ENCODE measurements around the gene NMRAL1.

DNA sequence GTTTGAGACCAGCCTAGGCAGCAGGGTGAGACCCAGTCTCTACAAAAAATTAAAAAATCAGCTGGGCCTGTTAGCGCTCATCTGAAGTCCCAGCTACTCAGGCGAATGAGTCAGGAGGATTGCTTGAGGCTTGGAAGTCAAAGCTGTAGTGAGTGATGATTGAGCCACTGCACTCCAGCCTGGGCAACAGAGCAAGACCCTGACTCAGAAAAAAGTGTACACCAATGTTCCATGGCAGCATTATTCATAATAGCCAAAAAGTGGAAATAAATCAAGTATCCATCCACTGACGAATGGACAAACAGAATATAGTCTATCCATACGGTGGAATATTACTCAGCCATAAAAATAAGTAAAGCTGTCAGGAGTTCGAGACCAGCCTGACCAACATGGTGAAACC lies 2.6 kb downstream of the NMRAL1 start:
- TF ChIP-seq, protein P1, sequence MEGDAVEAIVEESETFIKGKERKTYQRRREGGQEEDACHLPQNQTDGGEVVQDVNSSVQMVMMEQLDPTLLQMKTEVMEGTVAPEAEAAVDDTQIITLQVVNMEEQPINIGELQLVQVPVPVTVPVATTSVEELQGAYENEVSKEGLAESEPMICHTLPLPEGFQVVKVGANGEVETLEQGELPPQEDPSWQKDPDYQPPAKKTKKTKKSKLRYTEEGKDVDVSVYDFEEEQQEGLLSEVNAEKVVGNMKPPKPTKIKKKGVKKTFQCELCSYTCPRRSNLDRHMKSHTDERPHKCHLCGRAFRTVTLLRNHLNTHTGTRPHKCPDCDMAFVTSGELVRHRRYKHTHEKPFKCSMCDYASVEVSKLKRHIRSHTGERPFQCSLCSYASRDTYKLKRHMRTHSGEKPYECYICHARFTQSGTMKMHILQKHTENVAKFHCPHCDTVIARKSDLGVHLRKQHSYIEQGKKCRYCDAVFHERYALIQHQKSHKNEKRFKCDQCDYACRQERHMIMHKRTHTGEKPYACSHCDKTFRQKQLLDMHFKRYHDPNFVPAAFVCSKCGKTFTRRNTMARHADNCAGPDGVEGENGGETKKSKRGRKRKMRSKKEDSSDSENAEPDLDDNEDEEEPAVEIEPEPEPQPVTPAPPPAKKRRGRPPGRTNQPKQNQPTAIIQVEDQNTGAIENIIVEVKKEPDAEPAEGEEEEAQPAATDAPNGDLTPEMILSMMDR (IDR thresholded peaks at IDR 0.05; ENCODE audit: low read depth, low read length, poor library complexity, severe bottlenecking) = no peak
- no peak for TF ChIP-seq EZH2phosphoT487 (IDR thresholded peaks at IDR 0.05; ENCODE audit: borderline replicate concordance, low read length)

Measured in DOHH2 (cell line).